ENCODE data around the gene VSIG8. TPM values are rescaled to one million over a fixed set of nuclear protein-coding genes. Genes with fewer than 3 reads are reported as not detected.
A peak's percentile ranks its signal among the peaks of the same experiment; 100 is the strongest.
"Not testable (repeated sequence)": the region's sequence is repeated elsewhere in the genome, so short reads cannot be mapped to it uniquely, and the experiment has no call there.

Gene VSIG8
- total and polyA plus RNA-seq, 2 of the 8 experiments (the other 6 are each of a cell fraction or from before 2014, with no cell fraction given): not detected

DNA sequence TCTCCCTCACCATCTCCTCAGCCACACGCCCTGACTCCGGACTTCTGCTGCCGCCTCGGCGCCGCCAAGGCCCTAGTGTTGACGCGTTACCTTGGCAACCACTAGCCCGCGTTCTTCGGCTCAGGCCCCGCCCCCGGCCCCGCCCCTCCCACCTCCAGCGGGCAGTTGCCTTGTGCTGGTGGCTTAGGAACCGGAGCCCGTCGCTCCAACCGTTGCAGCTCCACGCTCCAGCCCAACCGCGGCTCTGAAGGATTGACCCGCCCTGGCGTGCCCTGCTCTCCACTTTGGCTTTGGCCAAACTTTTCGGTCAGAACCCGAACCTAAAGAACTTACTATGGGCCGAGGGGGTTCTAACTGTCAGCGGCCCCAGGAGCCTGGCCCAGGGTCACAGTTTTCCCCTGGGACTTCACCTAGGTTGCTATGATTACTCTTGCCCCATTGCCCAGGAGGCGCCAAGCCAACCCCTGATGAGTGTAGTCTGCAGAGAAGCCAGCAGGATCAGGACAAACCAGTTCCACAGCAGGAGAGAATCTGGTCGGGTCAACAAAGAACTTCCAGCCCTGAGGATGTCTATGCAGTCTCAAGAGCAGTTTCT is 37.7 kb upstream of the VSIG8 start, which contains the start of gene CFAP45 (continued):
- TF ChIP-seq SP4 (IDR thresholded peaks at IDR 0.05; ENCODE audit: low read length): no peak
- no peak for TF ChIP-seq EGR1 (IDR thresholded peaks at IDR 0.05; ENCODE audit: borderline replicate concordance, low read depth, low read length)
- no peak for TF ChIP-seq BRCA1 (IDR thresholded peaks at IDR 0.05; ENCODE audit: low read depth, low read length)
- TF ChIP-seq RBBP5 (IDR thresholded peaks at IDR 0.05; ENCODE audit: borderline replicate concordance, low read depth, low read length): peak; percentile 95; the same call in 1 of the 2 replicates
- TF ChIP-seq, protein P1, sequence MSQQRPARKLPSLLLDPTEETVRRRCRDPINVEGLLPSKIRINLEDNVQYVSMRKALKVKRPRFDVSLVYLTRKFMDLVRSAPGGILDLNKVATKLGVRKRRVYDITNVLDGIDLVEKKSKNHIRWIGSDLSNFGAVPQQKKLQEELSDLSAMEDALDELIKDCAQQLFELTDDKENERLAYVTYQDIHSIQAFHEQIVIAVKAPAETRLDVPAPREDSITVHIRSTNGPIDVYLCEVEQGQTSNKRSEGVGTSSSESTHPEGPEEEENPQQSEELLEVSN (IDR thresholded peaks at IDR 0.05): peak; percentile 53
- TF ChIP-seq KDM4A (IDR thresholded peaks at IDR 0.05; ENCODE audit: low read depth, low read length, severe bottlenecking): peak; percentile 31
- peak in 1 of 2 experiments; percentile 60; a peak in 1 of 4 replicates for TF ChIP-seq SIN3A (conservative IDR thresholded peaks at IDR 0.05 in 1 of 2, IDR thresholded peaks at IDR 0.05 in 1 of 2; ENCODE audit: low read depth in 1 of 2, low read length in 2 of 2)

DNA sequence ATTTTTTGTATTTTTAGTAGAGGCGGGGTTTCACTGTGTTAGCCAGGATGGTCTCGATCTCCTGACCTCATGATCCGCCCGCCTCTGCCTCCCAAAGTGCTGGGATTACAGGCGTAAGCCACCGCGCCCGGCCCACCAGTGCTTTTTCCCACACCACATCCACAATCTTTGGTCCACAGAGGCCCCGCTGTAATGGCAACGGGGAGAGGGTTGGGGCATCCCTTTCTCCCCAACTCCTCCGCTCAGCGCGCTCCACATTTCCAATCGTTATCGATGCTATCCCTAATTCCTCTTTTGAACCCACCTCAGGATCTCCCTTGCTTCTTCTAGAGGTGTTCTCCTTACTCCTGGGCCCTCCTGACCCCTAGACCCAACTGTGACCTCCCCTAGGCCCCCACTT is 37.2 kb upstream of the VSIG8 start:
- not testable (repeated sequence) for FAIRE-seq; H2BK120ac ChIP-seq (replicated peaks; ENCODE audit: low read depth, low read length); H3K4me3 ChIP-seq (ENCODE audit: extremely low read depth in 1 of 4, insufficient read depth in 2 of 4, low read depth in 3 of 4, low read length in 4 of 4); H3K79me2 ChIP-seq (ENCODE audit: control insufficient read depth in 1 of 2, insufficient read depth in 2 of 2, low read length in 2 of 2); H3K56ac ChIP-seq (replicated peaks; ENCODE audit: insufficient read length, low read depth, low read length); H3K23me2 ChIP-seq (ENCODE audit: low read depth, low read length); H3K27ac ChIP-seq (ENCODE audit: low read depth, low read length); H2BK12ac ChIP-seq (ENCODE audit: low read depth, low read length); H3K14ac ChIP-seq (ENCODE audit: insufficient read length); H2AK5ac ChIP-seq (ENCODE audit: low read depth, low read length); H3K9ac ChIP-seq (replicated peaks in 1 of 4; ENCODE audit: extremely low read depth in 1 of 4, low read depth in 3 of 4, low read length in 3 of 4); H4K8ac ChIP-seq (ENCODE audit: extremely low read depth, insufficient read depth, low read length); H3K27me3 ChIP-seq (replicated peaks in 1 of 4; ENCODE audit: control insufficient read depth in 3 of 4, extremely low read depth in 1 of 4, insufficient read depth in 3 of 4, low read length in 3 of 4); H4K91ac ChIP-seq (replicated peaks; ENCODE audit: insufficient read length, low read length); DNase-seq (ENCODE audit: low read depth in 1 of 2, low spot score in 2 of 2); H3K36me3 ChIP-seq (ENCODE audit: control insufficient read depth in 2 of 4, insufficient read depth in 4 of 4, low read length in 3 of 4); H2BK5ac ChIP-seq (ENCODE audit: low read depth, low read length); H3K23ac ChIP-seq (ENCODE audit: insufficient read length); H2BK20ac ChIP-seq (ENCODE audit: low read length); H4K5ac ChIP-seq (ENCODE audit: insufficient read length, low read depth, low read length); H3K18ac ChIP-seq (ENCODE audit: extremely low read depth, low read length); H3K4ac ChIP-seq (replicated peaks; ENCODE audit: insufficient read length, low read depth, low read length); H2BK15ac ChIP-seq (ENCODE audit: low read length); H3K9me3 ChIP-seq (ENCODE audit: insufficient read depth in 2 of 2, low read depth in 1 of 2, low read length in 1 of 2); H4K20me1 ChIP-seq (replicated peaks in 1 of 2; ENCODE audit: control insufficient read depth in 1 of 2, insufficient read depth in 2 of 2, low read length in 2 of 2); H3K79me1 ChIP-seq (ENCODE audit: low read depth, low read length)
- peak overlapping the region in 1 of 2 experiments; percentile 42; a peak in 1 of 4 replicates for H3K4me2 ChIP-seq (ENCODE audit: insufficient read depth in 1 of 2, low read depth in 2 of 2, low read length in 2 of 2)
- 0 out of 2 replicates have a peak overlapping the region, but pooled peaks have one; percentile 7 for H2AFZ ChIP-seq (ENCODE audit: low read length)
- H3K4me1 ChIP-seq (replicated peaks in 1 of 4; ENCODE audit: control insufficient read depth in 3 of 4, insufficient read depth in 4 of 4, low read length in 3 of 4): peaks cover 6 to 12% (median 7%) of the 10 kb centered on the region in 4 experiments
- CTCF ChIA-PET (ENCODE audit: partially characterized antibody): interaction anchor here (1.0 to 1.6 kb wide), 6 partner anchors 25 to 147 kb away, joined by 3 to 9 read pairs (median 5); partner anchors contain the start of gene TAGLN2
- 86% methylated on average over 11 of the region's 15 CpGs; no CpG with 5 or more reads in 1 of the 2 experiments for WGBS, 2 experiments (ENCODE audit: extremely low coverage in 1 of 2, insufficient coverage in 1 of 2, insufficient read length in 1 of 2, insufficient replicate concordance in 2 of 2, low coverage in 1 of 2, low lambda C conversion rate in 2 of 2, missing lambda C conversion rate in 1 of 2)
- POLR2A ChIA-PET (ENCODE audit: partially characterized antibody): interaction anchor here (0.6 to 2.5 kb wide), 5 partner anchors 16 to 45 kb away, joined by 3 to 11 read pairs (median 4); no protein-coding TSS in a partner anchor
